DMS 273 treated with DMSO at 0.1 percent for 48 hours (cell line): ENCODE measurements around the gene KIAA0513.
A peak's percentile ranks its signal among the peaks of the same experiment; 100 is the strongest.

Experiments used
- DNase-seq: peaks from one replicate; lab custom pipeline; 2025; lab: John Stamatoyannopoulos, UW

The KIAA0513 gene, protein sequence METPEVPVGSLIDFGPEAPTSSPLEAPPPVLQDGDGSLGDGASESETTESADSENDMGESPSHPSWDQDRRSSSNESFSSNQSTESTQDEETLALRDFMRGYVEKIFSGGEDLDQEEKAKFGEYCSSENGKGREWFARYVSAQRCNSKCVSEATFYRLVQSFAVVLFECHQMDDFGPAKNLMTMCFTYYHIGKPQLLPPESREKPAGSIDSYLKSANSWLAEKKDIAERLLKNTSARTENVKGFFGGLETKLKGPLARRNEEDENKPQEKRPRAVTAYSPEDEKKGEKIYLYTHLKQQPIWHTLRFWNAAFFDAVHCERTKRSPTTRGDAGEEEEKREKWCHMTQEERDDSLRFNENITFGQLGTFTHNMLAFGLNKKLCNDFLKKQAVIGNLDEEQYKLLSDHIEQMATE

DNA sequence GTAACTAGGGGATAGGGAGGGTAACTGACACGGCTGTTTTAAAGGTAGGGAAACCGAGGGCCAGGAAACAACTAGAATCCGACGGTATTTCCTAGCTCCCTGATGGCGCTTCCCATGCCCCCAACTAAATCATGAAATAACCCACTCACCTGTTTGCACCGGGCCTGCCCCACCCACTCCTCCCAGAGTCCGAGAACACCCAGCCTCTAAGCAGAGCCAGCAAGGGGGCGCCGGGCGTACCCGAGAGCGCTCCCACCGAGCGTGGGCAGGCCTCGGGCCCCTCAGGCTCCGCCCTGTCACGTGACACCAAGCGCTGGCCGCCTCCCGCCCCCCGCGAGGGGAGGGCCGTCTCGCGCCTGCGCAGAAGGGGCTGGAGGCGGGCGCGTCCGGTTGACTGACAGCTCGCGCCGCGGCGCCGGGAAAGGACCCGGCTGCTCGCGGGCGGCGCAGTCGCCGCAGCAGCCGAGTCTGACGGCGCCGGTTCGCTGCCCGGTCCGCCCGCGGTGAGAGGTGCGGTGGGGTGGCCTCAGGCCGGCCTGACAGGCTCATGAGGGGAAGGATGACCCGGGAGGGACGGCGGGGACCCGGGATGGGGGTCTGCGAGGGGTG lies at the start of gene KIAA0513:
KIAA0513 (plus strand) TSS at position 447 of the 609 bp plus-strand sequence. CDS start 39,277 bp downstream, outside the sequence.
- peak; percentile 61 for DNase-seq

DNA sequence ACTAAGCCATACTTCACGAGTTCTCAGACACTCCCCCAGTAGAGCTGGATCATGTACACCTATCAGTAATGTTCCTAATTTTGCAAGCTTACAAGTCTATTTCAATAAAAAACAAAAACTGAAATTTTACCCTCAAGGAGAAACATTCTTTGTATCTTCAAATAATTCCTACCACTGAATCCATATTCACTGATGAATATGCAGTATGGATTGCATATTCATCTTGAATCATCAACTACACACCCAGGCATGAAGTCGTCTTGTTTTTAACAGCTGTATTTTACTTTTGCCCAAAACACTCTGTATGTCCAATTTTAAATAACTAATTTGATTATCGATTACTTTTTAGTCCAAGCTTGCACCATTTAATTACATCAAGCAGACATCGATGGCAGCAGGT lies 48.1 kb upstream of the KIAA0513 start:
- DNase-seq = no peak

DNA sequence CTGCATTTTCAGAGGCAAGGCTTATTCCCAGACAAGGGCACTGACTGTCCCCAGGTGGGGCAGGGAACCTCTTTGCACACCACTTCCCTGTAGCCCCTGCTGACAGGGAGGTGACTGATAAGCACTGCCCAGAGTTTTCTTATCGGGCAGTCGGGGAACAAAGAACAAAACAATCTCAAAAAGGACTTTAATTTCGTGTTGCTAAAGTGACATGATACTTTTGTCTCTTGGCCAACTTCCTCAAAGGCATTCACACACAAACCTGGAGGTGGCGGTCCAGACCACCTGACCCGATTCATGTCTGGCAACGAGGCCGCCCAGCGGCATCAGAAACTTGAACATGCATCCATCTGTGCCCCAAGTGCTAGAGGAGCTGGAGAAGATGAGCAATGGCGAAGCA lies 45.2 kb upstream of the KIAA0513 start:
- no peak for DNase-seq

DNA sequence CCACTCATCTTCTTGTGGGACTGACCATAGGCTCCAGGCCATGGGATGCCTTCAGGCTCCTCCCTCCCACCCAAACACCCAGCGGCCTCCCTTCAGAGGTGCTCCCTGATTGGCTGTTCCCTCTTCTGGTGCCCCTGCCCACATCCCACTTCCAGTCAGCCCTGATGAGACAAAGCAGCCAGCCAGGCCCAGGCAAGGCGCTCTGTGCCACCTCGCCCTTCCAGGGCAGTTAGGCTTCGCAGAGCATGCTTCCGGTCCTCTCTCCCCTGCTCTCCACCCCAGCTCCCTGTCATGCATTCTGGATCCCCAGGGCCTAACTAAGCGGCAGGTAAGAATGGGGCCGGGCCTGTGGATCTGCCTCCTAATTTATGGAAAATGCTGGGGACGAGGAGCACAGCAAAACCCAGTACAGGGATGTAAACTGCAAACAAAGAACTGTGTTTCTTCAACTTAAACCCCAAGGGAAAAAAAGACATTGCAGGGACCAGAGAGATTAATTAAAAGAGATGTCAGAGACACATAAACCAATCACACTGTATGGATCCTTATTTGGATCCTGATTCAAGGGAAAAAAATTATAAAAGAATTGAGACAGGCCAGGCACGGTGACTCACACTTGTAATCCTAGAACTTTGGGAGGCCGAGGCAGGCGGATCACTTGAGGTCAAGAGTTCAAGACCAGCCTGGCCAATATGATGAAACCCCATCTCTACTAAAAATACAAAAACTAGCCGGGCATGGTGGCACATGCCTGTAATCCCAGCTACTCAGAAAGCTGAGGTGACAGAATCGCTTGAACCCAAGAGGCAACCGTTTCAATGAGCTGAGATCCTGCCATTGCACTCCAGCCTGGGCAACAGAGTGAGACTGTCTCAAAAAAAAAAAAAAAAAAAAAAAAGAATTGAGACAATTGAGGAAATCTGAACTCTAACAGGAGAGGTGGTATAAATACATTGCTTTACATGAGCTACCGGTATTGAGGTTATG lies 42.2 kb upstream of the KIAA0513 start:
- DNase-seq = no peak

DNA sequence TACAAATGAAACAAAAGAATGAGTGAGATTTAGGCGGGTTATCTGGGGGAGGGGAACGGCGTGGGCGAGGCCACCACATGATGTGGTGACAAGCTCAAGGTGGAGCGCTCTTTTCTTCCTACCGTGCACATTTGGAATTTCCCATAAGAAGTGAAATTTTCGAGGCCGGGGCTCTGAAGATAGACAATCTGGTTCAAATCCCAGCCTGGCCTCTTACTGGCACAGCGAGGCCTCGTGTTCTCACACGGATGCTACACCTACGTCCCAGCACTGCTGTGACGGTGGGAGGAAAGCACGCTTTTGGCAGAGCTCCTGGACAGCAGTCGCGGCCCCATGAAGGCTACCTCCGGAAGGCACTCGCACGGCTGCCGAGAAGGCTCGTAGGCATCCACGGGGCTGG lies 41.5 kb upstream of the KIAA0513 start:
- DNase-seq = no peak

DNA sequence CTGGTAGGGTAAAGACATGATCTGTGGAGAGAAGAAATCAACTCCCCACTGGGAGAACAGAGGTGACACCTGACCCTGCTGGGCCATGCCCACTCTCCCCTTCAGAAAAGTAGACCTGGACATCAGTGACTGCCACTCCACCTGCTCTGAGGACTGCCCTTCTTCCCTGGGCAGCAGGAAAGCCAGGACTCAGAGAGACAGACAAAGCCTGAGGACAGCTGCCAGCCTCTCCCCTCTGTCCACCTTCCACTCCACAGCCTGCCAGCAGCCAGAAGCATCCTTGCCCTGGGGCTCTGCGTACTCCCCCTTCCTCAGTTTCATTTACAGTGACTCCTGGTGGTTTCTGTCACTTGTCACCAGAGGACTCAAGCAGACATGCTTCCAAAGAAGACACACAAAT lies 40.7 kb upstream of the KIAA0513 start:
- DNase-seq = no peak

DNA sequence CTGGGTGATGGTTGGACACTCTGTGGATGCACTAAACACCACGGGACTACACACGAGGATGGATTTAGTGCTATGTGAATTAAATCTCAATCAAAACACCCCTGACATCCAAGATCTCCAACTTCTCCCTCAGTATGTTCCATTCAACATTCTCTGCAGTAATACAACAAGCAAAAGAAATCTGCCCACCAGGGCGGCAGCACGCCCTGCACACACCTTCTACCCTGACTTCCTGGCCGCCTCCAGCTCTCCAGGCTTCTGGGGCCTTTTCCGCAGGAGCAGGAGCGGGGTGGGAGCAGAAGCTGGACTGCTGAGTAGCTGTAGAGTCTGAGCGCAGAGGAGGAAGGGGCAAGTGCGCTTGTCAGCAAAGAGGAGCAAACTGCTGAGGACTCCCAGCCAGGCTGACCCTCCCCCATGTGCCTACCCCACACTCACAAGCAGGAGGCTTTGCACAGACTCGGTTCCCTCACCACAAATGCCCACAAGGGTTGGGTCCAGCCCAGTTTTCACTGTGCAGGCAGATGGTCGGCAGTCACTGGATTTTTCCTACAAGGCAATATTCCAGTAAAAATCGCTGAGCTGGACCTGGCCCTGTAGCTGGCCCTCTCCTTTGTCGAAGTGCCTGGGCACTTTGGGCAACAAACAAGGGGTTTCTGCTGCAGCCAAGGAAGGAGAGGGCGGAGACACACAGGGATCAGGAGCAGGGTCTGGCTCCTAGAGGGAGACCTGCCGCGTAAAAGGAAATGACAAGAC lies 39.1 kb upstream of the KIAA0513 start:
- DNase-seq = no peak

DNA sequence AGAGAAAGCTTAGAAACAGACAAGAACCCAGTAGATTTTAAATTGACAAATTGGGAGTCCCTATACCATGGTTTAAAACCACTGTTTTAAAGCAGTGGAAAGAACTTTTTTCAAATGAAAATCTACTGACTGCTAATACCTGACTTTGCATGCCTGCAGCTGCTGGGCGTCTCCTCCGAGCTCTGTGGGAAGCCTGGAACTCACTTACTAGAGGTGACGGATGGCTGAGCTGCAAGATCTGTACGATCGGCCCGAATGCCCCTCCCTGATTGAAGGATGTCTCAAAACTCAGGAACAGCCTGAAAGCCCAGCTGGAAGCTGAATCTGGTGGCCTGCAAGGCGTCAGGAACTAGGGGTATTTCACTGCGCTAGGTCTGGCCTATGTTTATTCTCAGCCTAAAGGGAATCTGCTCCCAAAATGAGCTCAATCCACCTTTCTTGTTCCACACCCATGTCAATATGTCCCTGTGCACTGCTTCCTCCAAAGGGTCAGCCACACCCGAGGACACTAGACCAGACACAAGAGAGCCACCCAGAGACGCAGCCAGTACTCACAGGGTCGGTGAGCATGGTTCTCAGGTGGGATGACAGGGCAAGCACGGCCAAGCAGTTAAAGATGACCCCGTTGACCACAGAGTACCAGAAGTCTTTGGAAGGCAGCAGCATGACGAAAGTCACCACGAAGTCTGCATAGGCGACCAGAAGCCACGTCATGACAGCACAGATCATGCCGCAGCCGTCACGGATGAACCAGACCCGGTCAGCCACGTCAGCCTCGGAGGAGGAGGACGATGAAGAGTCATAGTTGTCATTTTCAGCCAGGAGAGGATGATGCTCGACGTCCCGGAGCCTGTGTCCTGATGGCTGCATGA lies 37.6 kb upstream of the KIAA0513 start:
- no peak for DNase-seq

DNA sequence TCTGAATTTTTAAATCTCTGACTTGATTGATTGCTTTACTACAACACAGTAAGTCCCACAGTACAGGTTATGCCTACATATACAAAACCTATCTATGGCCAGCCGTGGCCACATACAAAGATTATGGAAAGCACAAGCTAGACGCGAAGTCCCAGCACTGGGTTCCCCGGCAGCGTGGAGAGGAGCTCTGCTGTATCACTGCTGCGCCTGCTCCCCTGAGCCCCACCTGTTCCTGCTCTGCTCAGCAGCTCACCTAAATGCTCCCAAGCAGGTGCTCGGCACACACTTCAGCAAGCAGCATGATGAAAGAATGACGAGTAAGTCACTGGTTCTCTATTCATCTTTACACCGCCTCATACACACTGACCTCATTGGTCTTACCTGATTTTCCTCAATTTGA lies 36.8 kb upstream of the KIAA0513 start:
- no peak for DNase-seq

DNA sequence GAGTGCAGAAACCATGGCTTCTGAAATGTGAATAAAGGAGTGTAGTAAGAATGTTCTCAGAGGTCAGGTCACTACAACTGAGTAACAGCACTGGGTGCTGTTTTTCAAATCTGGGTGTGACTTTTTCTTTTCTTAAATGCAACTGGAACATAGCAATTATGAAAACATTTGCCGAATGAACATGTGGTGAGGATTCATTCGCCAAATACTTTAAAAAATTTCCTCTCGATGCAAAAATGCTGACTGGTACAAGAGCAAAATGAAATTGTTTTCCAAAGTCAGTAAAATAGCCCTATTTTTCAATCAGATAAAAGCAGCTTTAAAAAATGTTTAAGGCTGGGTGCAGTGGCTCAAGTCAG lies 34.9 kb upstream of the KIAA0513 start:
- DNase-seq = no peak

DNA sequence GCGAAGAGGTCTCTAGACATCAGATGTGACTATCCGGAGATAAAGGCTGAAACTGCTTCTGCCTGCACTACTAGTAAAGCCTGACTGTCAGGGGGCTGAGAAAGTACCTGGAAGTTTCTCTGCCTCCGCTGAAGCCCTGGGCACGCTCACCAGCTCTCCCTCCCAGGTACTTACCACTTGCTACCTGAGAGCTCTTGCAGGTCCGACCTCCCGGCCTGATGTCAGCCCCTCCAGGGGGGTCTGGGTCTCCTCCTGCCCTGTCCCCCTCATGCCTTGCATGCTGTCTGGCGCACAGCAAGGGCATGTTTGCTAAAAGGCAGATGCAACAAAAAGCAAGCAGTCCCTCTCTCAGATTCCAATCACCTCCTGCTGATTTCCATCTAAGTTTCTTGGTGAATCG lies 33.7 kb upstream of the KIAA0513 start:
- no peak for DNase-seq

DNA sequence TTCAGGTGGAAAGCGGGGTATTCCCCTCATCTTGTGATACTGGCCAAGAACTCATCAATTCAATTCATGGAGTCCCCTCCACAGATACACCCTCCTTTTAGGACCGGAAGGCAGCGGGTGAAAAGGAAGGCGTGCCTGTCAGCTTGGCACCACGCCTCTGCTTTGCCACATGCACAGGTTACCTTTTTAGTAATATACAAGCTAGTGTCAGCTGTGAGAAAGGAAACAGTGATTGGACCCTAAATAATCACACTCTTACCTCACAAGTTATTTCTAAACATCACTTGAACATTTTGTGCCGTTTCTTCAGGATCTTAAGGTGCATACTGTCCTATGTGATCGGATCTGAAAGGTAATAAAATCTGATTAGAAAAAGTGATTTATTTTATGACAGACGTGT lies 31.9 kb upstream of the KIAA0513 start:
- no peak for DNase-seq

DNA sequence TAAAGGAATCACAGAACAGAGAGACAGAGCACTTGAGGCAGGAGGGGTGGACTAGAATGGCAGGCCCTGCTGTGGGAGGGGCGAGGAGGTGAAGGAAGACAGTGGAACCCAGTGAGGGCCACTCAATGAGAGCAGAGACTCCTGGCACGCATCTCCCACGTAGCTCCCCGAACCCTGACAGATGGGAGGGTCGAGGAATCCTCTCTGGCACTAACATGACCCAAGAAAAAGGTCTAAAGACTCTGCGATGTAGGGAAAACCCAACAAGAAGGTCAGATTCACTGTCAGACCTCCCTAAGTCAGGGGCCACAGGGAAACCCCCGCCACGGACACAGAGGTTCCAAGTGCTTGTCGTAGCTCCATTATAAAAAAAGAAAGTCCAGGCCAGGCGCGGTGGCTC lies 31.2 kb upstream of the KIAA0513 start:
- DNase-seq = no peak

DNA sequence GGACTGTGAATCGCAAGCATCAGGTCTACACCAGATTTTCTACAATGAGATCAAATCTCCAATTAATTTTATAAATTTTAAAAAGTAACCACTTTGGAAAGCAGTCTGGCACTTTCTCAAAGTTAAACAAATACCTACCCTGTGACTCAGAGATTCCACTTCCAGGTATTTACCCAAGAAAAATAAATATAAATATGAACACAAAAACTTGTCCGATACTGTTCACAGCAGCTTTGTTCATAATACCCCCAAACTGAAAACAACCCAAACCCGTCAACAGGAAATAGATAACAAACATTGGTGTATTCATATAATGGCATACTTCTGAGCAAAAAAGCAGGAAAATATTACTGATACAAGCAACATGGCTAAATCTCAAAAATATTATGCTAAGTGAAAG lies 28.4 kb upstream of the KIAA0513 start:
- no peak for DNase-seq

DNA sequence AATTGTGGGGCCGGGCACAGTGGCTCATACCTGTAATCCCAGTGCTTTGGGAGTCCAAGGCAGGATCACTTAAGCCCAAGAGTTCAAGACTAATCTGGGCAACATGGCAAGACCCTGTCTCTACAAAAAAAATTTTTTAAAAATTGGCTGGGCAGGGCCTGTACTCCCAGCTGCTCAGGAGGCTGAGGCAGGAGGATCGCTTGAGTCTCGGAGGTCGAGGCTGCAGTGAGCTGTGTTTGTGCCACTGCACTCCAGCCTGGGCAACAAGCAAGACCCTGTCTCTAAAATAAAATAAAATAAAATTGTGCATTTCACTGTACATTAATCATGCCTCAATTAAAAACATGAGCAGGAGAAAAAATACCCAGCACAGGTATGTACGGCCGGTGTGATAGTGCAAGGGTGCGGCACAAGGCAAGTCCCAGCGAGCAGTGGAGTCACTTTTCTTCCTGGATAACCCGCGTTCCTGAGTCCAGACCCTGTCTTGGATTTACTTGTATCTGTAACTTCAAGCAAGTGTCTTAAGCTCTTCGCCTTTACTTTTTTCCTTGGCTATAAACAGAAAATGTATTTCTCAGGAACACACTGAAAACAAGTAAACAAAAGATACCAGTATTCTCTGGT lies 27.6 kb upstream of the KIAA0513 start:
- no peak for DNase-seq

DNA sequence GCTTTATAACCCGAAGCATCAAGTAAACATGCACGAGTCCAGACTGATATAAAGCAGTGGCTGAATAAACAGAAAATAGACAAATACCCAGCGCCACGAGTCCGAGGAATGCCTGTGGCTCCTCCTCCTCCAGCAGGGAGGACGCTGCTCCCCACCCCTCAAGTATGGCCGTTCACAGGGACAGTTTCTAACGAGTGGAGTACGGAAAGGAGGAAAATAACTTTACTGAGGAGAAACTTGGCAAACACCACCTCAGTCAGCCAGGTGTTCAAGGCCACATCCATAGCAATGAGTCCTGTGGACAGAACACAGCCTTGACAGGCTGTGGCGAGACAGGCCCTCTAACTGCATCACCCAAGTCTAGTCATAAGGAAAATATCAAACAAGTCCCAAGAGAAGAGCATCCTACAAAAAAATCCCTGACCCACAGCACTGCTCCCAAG lies 25.5 kb upstream of the KIAA0513 start:
- DNase-seq = no peak

DNA sequence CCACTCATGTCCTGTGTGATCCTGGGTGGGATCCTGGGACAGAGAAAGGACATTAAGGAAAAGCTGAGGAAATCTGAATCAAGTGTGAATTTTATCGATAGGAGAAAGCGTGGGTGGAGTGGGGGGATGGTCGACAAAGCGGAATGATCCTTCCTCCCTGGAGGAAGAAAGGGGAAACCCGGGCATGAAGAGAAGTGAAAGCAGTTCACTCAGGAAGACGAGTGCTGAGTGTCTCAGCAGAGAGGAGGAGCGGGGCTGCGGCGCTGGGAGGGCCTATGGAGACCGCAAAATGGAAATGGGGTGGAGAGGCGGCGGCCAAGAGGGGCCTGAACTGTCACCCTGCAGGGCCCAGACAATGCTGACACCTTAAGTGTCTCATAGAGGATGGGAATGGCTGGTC lies 25.0 kb upstream of the KIAA0513 start:
- DNase-seq = no peak

DNA sequence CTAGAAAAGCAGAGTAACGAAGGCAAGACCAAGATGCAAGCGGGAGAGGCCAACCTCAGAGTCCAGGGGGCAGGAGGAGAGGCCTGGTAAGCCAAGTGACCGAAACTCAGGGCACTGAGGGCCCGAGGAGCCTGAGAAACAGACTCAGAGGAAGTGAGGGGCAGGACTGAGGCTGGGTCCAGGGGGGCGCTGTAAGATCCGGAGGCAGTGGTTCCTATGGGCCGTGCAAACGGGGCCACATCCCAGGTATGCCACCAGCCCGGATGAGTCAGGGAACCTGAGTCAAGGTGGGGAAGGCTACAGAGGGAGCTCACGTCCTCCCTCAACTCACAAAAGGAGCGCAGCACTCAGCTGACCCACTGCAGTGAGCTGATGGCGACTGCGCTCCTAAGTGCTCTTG lies 24.5 kb upstream of the KIAA0513 start:
- no peak for DNase-seq

DNA sequence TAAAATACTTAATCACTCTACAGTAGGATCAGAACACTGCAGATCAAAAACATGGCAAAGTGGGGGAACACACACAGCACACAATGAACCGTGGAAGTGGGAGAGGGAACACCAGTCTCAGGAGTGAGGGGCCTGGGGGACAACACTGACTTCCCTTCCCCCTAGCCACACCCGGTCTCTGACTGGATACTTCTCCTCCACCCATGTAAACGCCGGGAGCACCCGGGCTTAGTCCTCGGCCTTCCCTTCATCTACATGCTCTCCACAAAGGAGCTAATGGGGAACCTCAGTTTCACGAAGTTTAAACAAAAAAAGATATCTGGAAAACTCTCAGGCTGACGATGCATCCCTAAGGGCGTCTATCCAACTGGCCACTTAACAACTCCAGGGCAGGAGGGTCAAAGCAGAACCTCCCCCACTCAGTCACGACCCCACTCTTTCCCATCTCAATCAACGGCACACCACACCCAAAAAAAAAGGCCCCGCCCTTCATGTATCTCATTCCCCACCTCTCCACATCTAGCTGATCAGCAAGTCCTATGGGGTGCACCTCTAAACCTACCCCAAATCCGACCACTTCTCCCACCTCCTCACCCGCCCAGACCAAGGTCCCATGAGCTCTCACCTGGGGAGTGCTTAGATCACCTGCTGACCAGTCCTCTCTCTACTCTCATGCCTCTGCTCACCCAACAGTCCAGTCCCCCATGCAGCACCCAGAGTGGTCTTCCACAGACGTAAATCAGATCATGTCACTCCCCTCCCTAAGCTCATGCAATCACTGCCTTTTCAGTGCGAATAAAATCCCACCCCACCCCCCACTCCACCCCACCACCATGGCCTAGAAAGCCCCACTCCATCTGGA lies 23.6 kb upstream of the KIAA0513 start:
- DNase-seq = no peak
